WTC11 (cell line): ENCODE results near the gene RSPO1. TPM values are rescaled to one million over a fixed set of nuclear protein-coding genes. Genes with fewer than 3 reads are reported as not detected.

Experiments used
- ATAC-seq: fragments of 200-7000 bp; cut with Tn5 transposase; 2 replicates; pipeline ENCODE4 v1.10.0; 2021; ENCODE audit warnings: mild to moderate bottlenecking, moderate library complexity
- CTCF ChIA-PET: fragments of 300-600 bp; sonication (Branson Sonifier 250); formaldehyde crosslinking; loops from one replicate; lab custom pipeline; 2021; ENCODE audit warnings: antibody characterized with exemption; lab: Charles Lee
- POLR2A ChIA-PET: fragments of 350-600 bp; sonication (Branson Sonifier 250); formaldehyde crosslinking; loops from one replicate; lab custom pipeline; 2021; ENCODE audit warnings: antibody characterized with exemption; lab: Charles Lee
- DNase-seq: peaks from one replicate; pipeline ENCODE4 v3.0.0; 2021; ENCODE audit warnings: low spot score
- H3K27ac Mint-ChIP-seq: 2 replicates; pipeline ENCODE4 v1.8.0; 2021; ENCODE audit warnings: mixed read lengths
- H3K27me3 Mint-ChIP-seq: 2 replicates; pipeline ENCODE4 v1.8.0; 2021; ENCODE audit warnings: low read depth, mild to moderate bottlenecking, moderate library complexity, mixed read lengths
- H3K36me3 Mint-ChIP-seq: 2 replicates; pipeline ENCODE4 v1.8.0; 2021; ENCODE audit warnings: mixed read lengths
- H3K4me1 Mint-ChIP-seq: 2 replicates; pipeline ENCODE4 v1.8.0; 2022; ENCODE audit warnings: mixed read lengths
- H3K4me3 Mint-ChIP-seq: 2 replicates; pipeline ENCODE4 v1.8.0; 2021; ENCODE audit warnings: mild to moderate bottlenecking, moderate library complexity, mixed read lengths
- H3K9me3 Mint-ChIP-seq: 2 replicates; pipeline ENCODE4 v1.8.0; 2021; ENCODE audit warnings: mixed read lengths
- ARID4B ChIP-seq: sonication (generic); formaldehyde crosslinking; IDR thresholded peaks from 2 replicates; pipeline ENCODE4 v1.8.0; 2023; ENCODE audit warnings: missing genetic modification reagents, mild to moderate bottlenecking, borderline replicate concordance
- ATF2 ChIP-seq: sonication (generic); formaldehyde crosslinking; IDR thresholded peaks from 2 replicates; pipeline ENCODE4 v1.8.1; 2022; ENCODE audit warnings: low read depth, missing genetic modification reagents, borderline replicate concordance
- FOXK1 ChIP-seq: sonication (generic); formaldehyde crosslinking; IDR thresholded peaks from 2 replicates; pipeline ENCODE4 v1.8.0; 2022; ENCODE audit warnings: mild to moderate bottlenecking, moderate library complexity, missing genetic modification reagents
- FOXP1 ChIP-seq: sonication (generic); formaldehyde crosslinking; IDR thresholded peaks from 2 replicates; pipeline ENCODE4 v1.8.0; 2022; ENCODE audit warnings: missing genetic modification reagents, mild to moderate bottlenecking, moderate library complexity, borderline replicate concordance
- GABPB1 ChIP-seq: sonication (generic); formaldehyde crosslinking; IDR thresholded peaks from 2 replicates; pipeline ENCODE4 v1.8.1; 2023; ENCODE audit warnings: mild to moderate bottlenecking, missing genetic modification reagents
- GRHL2 ChIP-seq: fragments of 250-450 bp; sonication (Bioruptor Pico); IDR thresholded peaks from 2 replicates; pipeline ENCODE4 v1.8.0; 2022; ENCODE audit warnings: mild to moderate bottlenecking, moderate library complexity; ENCODE audit not compliant: insufficient replicate concordance, severe bottlenecking
- GTF2I ChIP-seq: fragments of 250-450 bp; sonication (Bioruptor Pico); conservative IDR thresholded peaks from 2 replicates; pipeline ENCODE4 v1.4.0; 2021; ENCODE audit warnings: mild to moderate bottlenecking
- JAZF1 ChIP-seq: fragments of 250-450 bp; sonication (Bioruptor Pico); IDR thresholded peaks from 2 replicates; pipeline ENCODE4 v1.9.0; 2021; ENCODE audit warnings: moderate library complexity, mild to moderate bottlenecking, inconsistent platforms
- NFE2L1 ChIP-seq: sonication (generic); formaldehyde crosslinking; IDR thresholded peaks from 2 replicates; pipeline ENCODE4 v1.8.1; 2023; ENCODE audit warnings: missing genetic modification reagents
- NFYB ChIP-seq: sonication (generic); formaldehyde crosslinking; conservative IDR thresholded peaks from 2 replicates; pipeline ENCODE4 v1.8.0; 2022; ENCODE audit warnings: low read depth, missing genetic modification reagents
- NR2C2 ChIP-seq: sonication (generic); formaldehyde crosslinking; IDR thresholded peaks from 2 replicates; pipeline ENCODE4 v1.8.0; 2022; ENCODE audit warnings: mild to moderate bottlenecking, missing genetic modification reagents
- TEAD1 ChIP-seq: sonication (generic); formaldehyde crosslinking; IDR thresholded peaks from 2 replicates; pipeline ENCODE4 v1.8.0; 2022; ENCODE audit warnings: mild to moderate bottlenecking, missing genetic modification reagents
- TEAD4 ChIP-seq: sonication (generic); formaldehyde crosslinking; IDR thresholded peaks from 2 replicates; pipeline ENCODE4 v1.8.0; 2022; ENCODE audit warnings: mild to moderate bottlenecking, missing genetic modification reagents
- USF2 ChIP-seq: sonication (generic); formaldehyde crosslinking; IDR thresholded peaks from 2 replicates; pipeline ENCODE4 v1.8.1; 2023; ENCODE audit warnings: mild to moderate bottlenecking, missing genetic modification reagents, moderate library complexity
- ZMAT4 ChIP-seq: fragments of 250-450 bp; sonication (Bioruptor Pico); IDR thresholded peaks from 2 replicates; pipeline ENCODE4 v1.9.0; 2021; ENCODE audit warnings: mild to moderate bottlenecking
- ZNF232 ChIP-seq: sonication (generic); formaldehyde crosslinking; IDR thresholded peaks from 2 replicates; pipeline ENCODE4 v1.8.0; 2022; ENCODE audit warnings: mild to moderate bottlenecking, missing genetic modification reagents
- ZNF396 ChIP-seq: fragments of 250-450 bp; sonication (Bioruptor Pico); IDR thresholded peaks from 2 replicates; pipeline ENCODE4 v1.8.0; 2021; ENCODE audit warnings: mild to moderate bottlenecking, moderate library complexity, borderline replicate concordance
- ZNF512 ChIP-seq: sonication (generic); formaldehyde crosslinking; IDR thresholded peaks from 2 replicates; pipeline ENCODE4 v1.8.1; 2022; ENCODE audit warnings: missing genetic modification reagents, borderline replicate concordance
- total RNA-seq: library from RNA; stranded (reverse); gene quantifications from 3 replicates; pipeline ENCODE4 v1.2.3, GENCODE V29; 2021

The RSPO1 gene
- total RNA-seq, 1 experiment from 2014 or later = 0.13 TPM

GRCh38 chr1:37670133-37670532 lies 35.4 kb upstream of the RSPO1 start (continued):
- TF ChIP-seq ARID4B (CRISPR knock-in tag) = no peak
- TF ChIP-seq GTF2I (CRISPR knock-in tag) = no peak
- TF ChIP-seq, all 79 proteins: peak for 0

- H3K4me3 Mint-ChIP-seq = no peak overlapping the region
- no peak for DNase-seq
- no peaks in the 10 kb centered on the region for H3K36me3 Mint-ChIP-seq
- ChIA-PET CTCF (interaction anchor here (1.3 to 2.4 kb wide), 2 partner anchors 64 to 823 kb away, joined by 3 to 13 read pairs; no protein-coding TSS in a partner anchor), POLR2A (no interaction called here)
- H3K4me1 Mint-ChIP-seq = no peaks in the 10 kb centered on the region
- no peak for TF ChIP-seq ZNF396 (CRISPR knock-in tag)
- TF ChIP-seq FOXP1 (CRISPR knock-in tag) = 0 out of 2 replicates have a peak, but pooled peaks have one; percentile 23
- TF ChIP-seq GRHL2 (CRISPR knock-in tag) = no peak
- TF ChIP-seq NR2C2 (CRISPR knock-in tag) = no peak
- no peak overlapping the region for H3K27ac Mint-ChIP-seq
- H3K27me3 Mint-ChIP-seq = peaks cover 2% of the 10 kb centered on the region; the same call in 1 of the 2 replicates
- H3K9me3 Mint-ChIP-seq = no peaks in the 10 kb centered on the region
- ATAC-seq = peak; percentile 58
These were observed 32.5 kb upstream of the RSPO1 start for GRCh38 chr1:37667023-37667671.

- H3K9me3 Mint-ChIP-seq = no peaks in the 10 kb centered on the region
- 0 out of 2 replicates have a peak, but pooled peaks cover 2% of the 10 kb centered on the region for H3K27me3 Mint-ChIP-seq
- ATAC-seq (no peak), DNase-seq (no peak)
- 0 out of 2 replicates have a peak, but pooled peaks cover 4% of the 10 kb centered on the region for H3K4me1 Mint-ChIP-seq
- no peak overlapping the region for H3K27ac Mint-ChIP-seq
- H3K4me3 Mint-ChIP-seq = no peak overlapping the region
- H3K36me3 Mint-ChIP-seq = no peaks in the 10 kb centered on the region
- CTCF ChIA-PET = interaction anchor here (1.3 to 2.4 kb wide), 2 partner anchors 63 to 824 kb away, joined by 3 to 13 read pairs; no protein-coding TSS in a partner anchor
- POLR2A ChIA-PET = no interaction called here
- no peak for TF ChIP-seq TEAD4 (CRISPR knock-in tag)
- no peak for TF ChIP-seq ARID4B (CRISPR knock-in tag)
- no peak for TF ChIP-seq TEAD1 (CRISPR knock-in tag)
- no peak for TF ChIP-seq USF2
- no peak for TF ChIP-seq GRHL2 (CRISPR knock-in tag)
- no peak for TF ChIP-seq NFE2L1 (CRISPR knock-in tag)
- TF ChIP-seq NFYB = no peak
- no peak for TF ChIP-seq JAZF1
- no peak for TF ChIP-seq ZMAT4 (CRISPR knock-in tag)
- TF ChIP-seq ZNF512 (CRISPR knock-in tag) = no peak
- no peak for TF ChIP-seq GABPB1 (CRISPR knock-in tag)
- no peak for TF ChIP-seq ZNF232 (CRISPR knock-in tag)
- TF ChIP-seq FOXK1 (CRISPR knock-in tag) = no peak
- TF ChIP-seq ATF2 (CRISPR knock-in tag) = no peak
These were observed 31.7 kb upstream of the RSPO1 start for GRCh38 chr1:37666241-37666867.
